SK-N-SH (cell line): ENCODE results near the gene TMTC4.

ENCODE experiments used
- EP300 ChIP-seq, 2 experiments: IDR thresholded peaks; 2 replicates each; pipeline versions ENCODE4 v1.4.0 to v1.6.1; 2012; ENCODE audit warnings: borderline replicate concordance in 1 of 2, low read depth in 1 of 2, low read length in 1 of 2
- GABPA ChIP-seq: IDR thresholded peaks from 2 replicates; pipeline ENCODE4 v1.4.0; 2012; ENCODE audit warnings: low read depth, mild to moderate bottlenecking
- JUND ChIP-seq: IDR thresholded peaks from 2 replicates; pipeline ENCODE4 v1.4.0; 2012
- POLR2AphosphoS5 ChIP-seq: IDR thresholded peaks from 2 replicates; pipeline ENCODE4 v1.6.1; 2012; ENCODE audit warnings: low read depth, low read length
- TF ChIP-seq, protein P1 (sequence below): fragments of 200-600 bp; sonication (generic); IDR thresholded peaks from 2 replicates; pipeline ENCODE4 v1.6.1; 2017; ENCODE audit warnings: antibody characterized with exemption, mild to moderate bottlenecking, moderate library complexity
- TF ChIP-seq, protein P2 (sequence below): fragments of 150-350 bp; IDR thresholded peaks from 2 replicates; pipeline ENCODE4 v1.6.1; 2017; ENCODE audit warnings: antibody characterized with exemption, low read length, low read depth, borderline replicate concordance

DNA sequence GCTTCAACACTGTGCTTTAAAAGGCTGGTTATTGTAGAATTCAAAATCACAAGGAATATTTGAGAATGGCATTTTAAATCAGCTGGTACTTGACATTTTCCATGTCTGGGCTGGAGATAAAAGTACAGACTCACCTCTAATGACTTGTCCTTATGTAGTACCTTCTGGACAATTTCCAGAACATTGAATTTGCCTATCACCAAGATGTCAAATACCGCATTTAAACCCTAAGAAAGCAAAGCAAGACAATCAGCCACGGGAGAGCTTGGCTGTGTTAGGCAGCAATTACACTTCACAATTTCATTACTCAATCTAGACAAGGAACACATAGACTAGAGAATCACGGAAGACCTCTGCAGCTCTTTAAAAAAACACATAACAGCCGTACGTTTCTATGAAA is 36.8 kb downstream of the TMTC4 start:
- TF ChIP-seq POLR2AphosphoS5 (no peak), GABPA (no peak), EP300 (IDR thresholded peaks at IDR 0.05; ENCODE audit: borderline replicate concordance in 1 of 2, low read depth in 1 of 2, low read length in 1 of 2) (no peak), JUND (no peak)
- TF ChIP-seq, protein P1, sequence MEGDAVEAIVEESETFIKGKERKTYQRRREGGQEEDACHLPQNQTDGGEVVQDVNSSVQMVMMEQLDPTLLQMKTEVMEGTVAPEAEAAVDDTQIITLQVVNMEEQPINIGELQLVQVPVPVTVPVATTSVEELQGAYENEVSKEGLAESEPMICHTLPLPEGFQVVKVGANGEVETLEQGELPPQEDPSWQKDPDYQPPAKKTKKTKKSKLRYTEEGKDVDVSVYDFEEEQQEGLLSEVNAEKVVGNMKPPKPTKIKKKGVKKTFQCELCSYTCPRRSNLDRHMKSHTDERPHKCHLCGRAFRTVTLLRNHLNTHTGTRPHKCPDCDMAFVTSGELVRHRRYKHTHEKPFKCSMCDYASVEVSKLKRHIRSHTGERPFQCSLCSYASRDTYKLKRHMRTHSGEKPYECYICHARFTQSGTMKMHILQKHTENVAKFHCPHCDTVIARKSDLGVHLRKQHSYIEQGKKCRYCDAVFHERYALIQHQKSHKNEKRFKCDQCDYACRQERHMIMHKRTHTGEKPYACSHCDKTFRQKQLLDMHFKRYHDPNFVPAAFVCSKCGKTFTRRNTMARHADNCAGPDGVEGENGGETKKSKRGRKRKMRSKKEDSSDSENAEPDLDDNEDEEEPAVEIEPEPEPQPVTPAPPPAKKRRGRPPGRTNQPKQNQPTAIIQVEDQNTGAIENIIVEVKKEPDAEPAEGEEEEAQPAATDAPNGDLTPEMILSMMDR, result no peak
- TF ChIP-seq, protein P2, sequence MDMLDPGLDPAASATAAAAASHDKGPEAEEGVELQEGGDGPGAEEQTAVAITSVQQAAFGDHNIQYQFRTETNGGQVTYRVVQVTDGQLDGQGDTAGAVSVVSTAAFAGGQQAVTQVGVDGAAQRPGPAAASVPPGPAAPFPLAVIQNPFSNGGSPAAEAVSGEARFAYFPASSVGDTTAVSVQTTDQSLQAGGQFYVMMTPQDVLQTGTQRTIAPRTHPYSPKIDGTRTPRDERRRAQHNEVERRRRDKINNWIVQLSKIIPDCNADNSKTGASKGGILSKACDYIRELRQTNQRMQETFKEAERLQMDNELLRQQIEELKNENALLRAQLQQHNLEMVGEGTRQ, result no peak
